Vagina (tissue), 2 donors: ENCODE results near the gene PRKCB. TPM values are rescaled to one million over a fixed set of nuclear protein-coding genes. Genes with fewer than 3 reads are reported as not detected.

Experiments
- DNase-seq, 2 donors: peaks; one replicate each; pipeline ENCODE4 v3.0.0-alpha.2; 2017; ENCODE audit errors: extremely low spot score in 2 of 2
- H3K27ac ChIP-seq: fragments of 200-600 bp; sonication (generic); one replicate; pipeline ENCODE4 v1.5.1; 2019
- H3K27me3 ChIP-seq: fragments of 200-600 bp; sonication (generic); one replicate; pipeline ENCODE4 v1.5.1; 2019
- H3K36me3 ChIP-seq, 2 donors: fragments of 200-600 bp; sonication (generic); one replicate each; pipeline ENCODE4 v1.5.1; 2017 to 2019
- H3K4me1 ChIP-seq: fragments of 200-600 bp; sonication (generic); one replicate; pipeline ENCODE4 v1.5.1; 2019
- H3K4me3 ChIP-seq, 2 donors: fragments of 200-600 bp; sonication (generic); 1 replicate in 1 of 2; 2 replicates in 1 of 2; pipeline ENCODE4 v1.5.1; 2016 to 2019
- H3K9me3 ChIP-seq: fragments of 200-600 bp; sonication (generic); one replicate; pipeline ENCODE4 v1.5.1; 2019
- POLR2A ChIP-seq, 2 donors: fragments of 450-650 bp; IDR thresholded peaks; one replicate each; pipeline ENCODE4 v1.6.1; 2017; ENCODE audit warnings: antibody characterized with exemption in 2 of 2, mild to moderate bottlenecking in 2 of 2, moderate library complexity in 2 of 2
- POLR2AphosphoS5 ChIP-seq, 2 donors: sonication (generic); formaldehyde crosslinking; IDR thresholded peaks; one replicate each; pipeline ENCODE4 v1.9.0; 2017; ENCODE audit warnings: antibody characterized with exemption in 2 of 2, mild to moderate bottlenecking in 2 of 2, low read depth in 1 of 2; ENCODE audit not compliant: insufficient read depth in 1 of 2
- intact Hi-C: fragments of 100-400 bp; cut with DNase I; formaldehyde crosslinking; loops from one replicate; pipeline ENCODE4 v1.15.1; 2023
- total RNA-seq: library from RNA; depleted of rRNA; stranded (reverse); fragments of >200 nt; gene quantifications from one replicate; pipeline ENCODE4 v1.2.3, GENCODE V29; 2016
- TF ChIP-seq, protein P1 (sequence below), 3 experiments: fragments of 450-650 bp in 2 of 3; fragments of 200-600 bp in 1 of 3; sonication (generic) in 1 of 3; IDR thresholded peaks; one replicate each; pipeline ENCODE4 v1.5.1; 2017 to 2019; ENCODE audit warnings: antibody characterized with exemption in 3 of 3, mild to moderate bottlenecking in 2 of 3, moderate library complexity in 2 of 3

PRKCB gene
- total RNA-seq, 1 donor from 2014 or later, result 9.1 TPM

DNA sequence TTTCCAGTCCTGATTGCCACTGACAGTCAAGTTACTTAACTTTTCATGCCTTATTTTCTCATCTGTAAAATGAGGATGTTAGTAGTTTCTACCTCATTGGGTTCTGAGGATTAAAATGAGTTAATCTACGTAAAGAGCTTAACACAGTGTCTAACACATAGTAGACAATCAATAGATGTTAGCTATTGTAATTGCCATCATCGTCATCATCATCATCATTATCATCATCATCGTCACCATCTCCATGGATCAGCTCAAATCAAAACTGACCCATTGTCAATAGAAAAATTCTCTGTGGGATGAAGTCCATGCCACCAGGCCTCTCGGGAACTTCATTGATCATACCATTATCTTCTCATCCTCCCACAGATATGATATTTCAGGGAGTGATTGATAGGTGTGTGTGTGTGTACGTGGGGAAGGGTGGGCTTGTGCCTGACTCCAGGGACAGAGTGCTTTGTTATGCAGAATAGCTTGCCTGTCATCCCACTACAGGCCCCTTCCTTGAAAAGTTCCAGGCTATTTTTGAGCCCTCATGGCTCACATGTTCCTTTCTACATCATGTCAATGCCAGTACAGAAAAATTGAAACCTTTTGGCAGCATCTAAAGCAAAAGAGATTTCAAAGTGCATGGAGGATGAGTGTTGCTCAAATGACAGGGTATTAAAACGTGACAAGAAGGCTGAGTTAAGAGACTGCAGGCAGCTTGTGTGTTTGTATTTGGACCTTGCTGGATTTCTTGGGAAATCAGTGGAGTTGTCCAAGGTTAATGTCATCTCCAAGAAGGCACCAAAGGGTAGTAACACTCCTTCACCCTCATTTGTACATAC, 133.9 kb downstream of the PRKCB start:
- Histone ChIP-seq H3K9me3 (no peaks in the 10 kb centered on the region), H3K4me1 (no peaks in the 10 kb centered on the region), H3K27me3 (no peaks in the 10 kb centered on the region), H3K4me3 (no peak overlapping the region), H3K27ac (no peak overlapping the region), H3K36me3 (no peaks in the 10 kb centered on the region)
- intact Hi-C loops, result no loop called here
- no peak for DNase-seq
- no peak for TF ChIP-seq POLR2AphosphoS5 (IDR thresholded peaks at IDR 0.05; ENCODE audit: insufficient read depth in 1 of 2, low read depth in 1 of 2)
- TF ChIP-seq, protein P1, sequence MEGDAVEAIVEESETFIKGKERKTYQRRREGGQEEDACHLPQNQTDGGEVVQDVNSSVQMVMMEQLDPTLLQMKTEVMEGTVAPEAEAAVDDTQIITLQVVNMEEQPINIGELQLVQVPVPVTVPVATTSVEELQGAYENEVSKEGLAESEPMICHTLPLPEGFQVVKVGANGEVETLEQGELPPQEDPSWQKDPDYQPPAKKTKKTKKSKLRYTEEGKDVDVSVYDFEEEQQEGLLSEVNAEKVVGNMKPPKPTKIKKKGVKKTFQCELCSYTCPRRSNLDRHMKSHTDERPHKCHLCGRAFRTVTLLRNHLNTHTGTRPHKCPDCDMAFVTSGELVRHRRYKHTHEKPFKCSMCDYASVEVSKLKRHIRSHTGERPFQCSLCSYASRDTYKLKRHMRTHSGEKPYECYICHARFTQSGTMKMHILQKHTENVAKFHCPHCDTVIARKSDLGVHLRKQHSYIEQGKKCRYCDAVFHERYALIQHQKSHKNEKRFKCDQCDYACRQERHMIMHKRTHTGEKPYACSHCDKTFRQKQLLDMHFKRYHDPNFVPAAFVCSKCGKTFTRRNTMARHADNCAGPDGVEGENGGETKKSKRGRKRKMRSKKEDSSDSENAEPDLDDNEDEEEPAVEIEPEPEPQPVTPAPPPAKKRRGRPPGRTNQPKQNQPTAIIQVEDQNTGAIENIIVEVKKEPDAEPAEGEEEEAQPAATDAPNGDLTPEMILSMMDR (IDR thresholded peaks at IDR 0.05), result no peak
- TF ChIP-seq POLR2A (IDR thresholded peaks at IDR 0.05), result no peak

DNA sequence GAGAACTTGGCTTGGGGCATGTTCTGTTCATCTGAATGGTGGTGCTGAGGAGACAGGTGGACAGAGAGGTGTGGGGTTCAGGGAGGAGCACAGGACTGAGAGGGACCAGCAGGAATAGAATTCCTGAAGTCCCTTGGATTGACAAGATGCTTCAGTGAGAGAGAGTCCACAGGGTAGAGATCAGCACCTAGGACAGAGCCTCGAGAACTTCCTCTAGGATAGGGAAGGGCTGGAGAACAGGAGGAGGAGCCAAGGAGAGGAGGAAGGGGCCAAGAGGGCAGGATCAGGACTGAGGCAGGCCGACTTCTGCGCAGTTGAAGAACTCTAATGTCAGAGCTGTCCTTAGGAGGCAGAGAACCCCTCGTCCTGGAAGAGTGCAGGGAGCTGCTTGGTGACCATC, 138.4 kb downstream of the PRKCB start:
- Histone ChIP-seq H3K4me1 (no peaks in the 10 kb centered on the region), H3K27ac (no peak overlapping the region)
- intact Hi-C loops, result no loop called here

DNA sequence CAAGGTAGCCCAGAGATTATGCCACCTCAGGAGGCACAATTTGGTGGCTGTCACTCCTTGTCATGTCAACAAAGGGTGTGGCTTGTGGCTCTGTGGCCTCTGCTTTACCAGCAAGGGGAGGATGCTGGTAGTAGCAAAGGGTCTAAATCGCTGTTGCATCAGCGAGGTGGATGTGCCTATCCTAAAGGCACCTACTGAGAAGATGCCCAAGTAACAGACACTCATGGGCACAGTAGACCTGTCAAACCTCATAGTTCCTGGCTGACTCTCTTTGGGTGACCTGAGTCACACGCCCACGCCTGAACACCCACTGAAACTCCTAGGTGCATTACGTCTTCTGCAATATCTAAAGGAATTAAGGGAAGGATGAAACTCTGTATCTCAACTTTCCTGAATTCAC, 139.5 kb downstream of the PRKCB start:
- no peak overlapping the region for H3K27ac ChIP-seq
- no peak overlapping the region for H3K4me3 ChIP-seq
- no peaks in the 10 kb centered on the region for H3K27me3 ChIP-seq
- no peaks in the 10 kb centered on the region for H3K9me3 ChIP-seq
- intact Hi-C loops, result no loop called here
- H3K4me1 ChIP-seq, result no peaks in the 10 kb centered on the region
- DNase-seq, result no peak
- H3K36me3 ChIP-seq, result no peaks in the 10 kb centered on the region
- no peak for TF ChIP-seq POLR2A (IDR thresholded peaks at IDR 0.05)
- TF ChIP-seq, protein P1 (IDR thresholded peaks at IDR 0.05), result no peak
- TF ChIP-seq POLR2AphosphoS5 (IDR thresholded peaks at IDR 0.05; ENCODE audit: insufficient read depth in 1 of 2, low read depth in 1 of 2), result no peak

More for the DNA sequence above, 138.4 kb downstream of the PRKCB start:
- H3K27me3 ChIP-seq, result no peaks in the 10 kb centered on the region
- H3K36me3 ChIP-seq, result no peaks in the 10 kb centered on the region
- TF ChIP-seq, protein P1 (IDR thresholded peaks at IDR 0.05), result no peak
- TF ChIP-seq POLR2A (IDR thresholded peaks at IDR 0.05), result no peak
- no peak for TF ChIP-seq POLR2AphosphoS5 (IDR thresholded peaks at IDR 0.05; ENCODE audit: insufficient read depth in 1 of 2, low read depth in 1 of 2)
- H3K4me3 ChIP-seq, result no peak overlapping the region
- no peaks in the 10 kb centered on the region for H3K9me3 ChIP-seq
- no peak for DNase-seq

DNA sequence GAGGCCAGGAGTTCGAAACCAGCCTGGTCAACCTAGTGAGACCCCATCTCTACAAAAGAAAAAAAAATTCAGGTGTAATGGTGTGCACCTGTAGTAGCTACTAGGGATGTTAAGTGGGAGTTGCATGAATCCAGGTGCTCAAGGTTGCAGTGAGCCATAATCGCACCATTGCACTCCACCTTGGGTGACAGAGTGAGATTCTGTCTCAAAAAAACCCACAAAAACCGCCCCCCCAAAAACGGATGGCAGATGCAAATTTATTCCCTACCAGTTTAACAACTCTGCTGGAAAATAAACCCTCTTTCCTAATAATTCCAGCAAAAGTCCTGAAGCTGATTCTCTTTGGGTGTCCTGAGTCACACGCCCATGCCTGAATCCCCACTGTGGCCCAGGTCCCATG, 140.3 kb downstream of the PRKCB start:
- Histone ChIP-seq H3K27ac (no peak overlapping the region), H3K4me3 (no peak overlapping the region), H3K4me1 (no peaks in the 10 kb centered on the region), H3K9me3 (no peaks in the 10 kb centered on the region), H3K27me3 (no peaks in the 10 kb centered on the region), H3K36me3 (no peaks in the 10 kb centered on the region)
- intact Hi-C loops, result no loop called here
- TF ChIP-seq POLR2AphosphoS5 (IDR thresholded peaks at IDR 0.05; ENCODE audit: insufficient read depth in 1 of 2, low read depth in 1 of 2) (no peak), POLR2A (IDR thresholded peaks at IDR 0.05) (no peak)
- TF ChIP-seq, protein P1 (IDR thresholded peaks at IDR 0.05), result no peak
- no peak for DNase-seq

DNA sequence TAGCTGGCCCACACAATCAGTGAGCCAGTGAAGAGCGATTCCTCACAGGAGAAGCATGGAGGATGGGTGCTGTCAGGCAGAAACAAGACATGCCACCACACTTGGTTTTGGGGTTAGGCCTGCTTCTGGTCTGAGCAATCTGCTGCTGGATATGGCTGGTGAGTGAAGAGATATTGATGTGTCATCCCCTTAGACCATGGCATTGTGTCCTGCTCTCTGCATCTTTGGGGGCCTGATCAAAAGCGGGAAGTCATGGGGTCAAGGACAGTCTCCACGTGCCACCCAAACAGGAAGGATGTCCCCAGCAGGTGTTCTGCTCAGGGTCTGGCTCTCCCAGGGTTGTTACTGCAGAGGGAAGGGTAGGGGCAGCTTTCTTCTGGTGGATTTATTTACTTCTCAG, 140.7 kb downstream of the PRKCB start:
- no peaks in the 10 kb centered on the region for H3K4me1 ChIP-seq
- no peaks in the 10 kb centered on the region for H3K27me3 ChIP-seq
- no peaks in the 10 kb centered on the region for H3K36me3 ChIP-seq
- H3K4me3 ChIP-seq, result no peak overlapping the region
- TF ChIP-seq POLR2AphosphoS5 (IDR thresholded peaks at IDR 0.05; ENCODE audit: insufficient read depth in 1 of 2, low read depth in 1 of 2) (no peak), POLR2A (IDR thresholded peaks at IDR 0.05) (no peak)
- TF ChIP-seq, protein P1 (IDR thresholded peaks at IDR 0.05), result no peak
- H3K27ac ChIP-seq, result no peak overlapping the region
- intact Hi-C loops, result no loop called here
- H3K9me3 ChIP-seq, result no peaks in the 10 kb centered on the region
- DNase-seq, result no peak
